CD4-positive, alpha-beta memory T cell (primary cell): Measurements from ENCODE around the gene LIN7A. TPM values are rescaled to one million over a fixed set of nuclear protein-coding genes. Genes with fewer than 3 reads are reported as not detected.

Experiments
- microRNA-seq: library from miRNA; unstranded; fragments of <30 nt; microRNA quantifications from one replicate; pipeline ENCODE4 v1.2.0, GENCODE V29; 2021; ENCODE audit warnings: borderline replicate concordance, borderline number of aligned reads, borderline microRNAs expressed, mixed read lengths
- polyA plus RNA-seq, 2 donors: library from polyadenylated mRNA; unstranded; fragments of 300-500 nt; fragmentation: Illumina TruSeq; gene quantifications; one replicate each; pipeline ENCODE4 v1.2.3, GENCODE V29; 2021
- total RNA-seq, 2 experiments: library from RNA; stranded (reverse); gene quantifications; one replicate each; pipeline ENCODE4 v1.2.3, GENCODE V29; 2021

Gene LIN7A
- total and polyA plus RNA-seq, 4 experiments from 2014 or later = not detected

Small RNAs within 50 kb of the gene (microRNA-seq; reads per million reads assigned to microRNA genes)
- gene MIR617 (not detected), gene MIR618 (not detected)

Other genes starting within 250 kb of the LIN7A start
- gene MYF6, start 230.3 kb downstream of the LIN7A start, total RNA-seq = not detected
- not detected for gene MYF6, start 230.3 kb downstream of the LIN7A start, polyA plus RNA-seq
- gene MYF5, start 221.0 kb downstream of the LIN7A start, total RNA-seq = not detected
- gene MYF5, start 221.0 kb downstream of the LIN7A start, polyA plus RNA-seq = not detected
- gene ACSS3, start 140.1 kb upstream of the LIN7A start, total RNA-seq = not detected
- not detected for gene ACSS3, start 140.1 kb upstream of the LIN7A start, polyA plus RNA-seq